Measurements from ENCODE around the gene GRM8. TPM values are rescaled to one million over a fixed set of nuclear protein-coding genes. Genes with fewer than 3 reads are reported as not detected.
A peak's percentile ranks its signal among the peaks of the same experiment; 100 is the strongest.

Gene GRM8
- total RNA-seq, 1 experiment from 2014 or later: 1.8 TPM

DNA sequence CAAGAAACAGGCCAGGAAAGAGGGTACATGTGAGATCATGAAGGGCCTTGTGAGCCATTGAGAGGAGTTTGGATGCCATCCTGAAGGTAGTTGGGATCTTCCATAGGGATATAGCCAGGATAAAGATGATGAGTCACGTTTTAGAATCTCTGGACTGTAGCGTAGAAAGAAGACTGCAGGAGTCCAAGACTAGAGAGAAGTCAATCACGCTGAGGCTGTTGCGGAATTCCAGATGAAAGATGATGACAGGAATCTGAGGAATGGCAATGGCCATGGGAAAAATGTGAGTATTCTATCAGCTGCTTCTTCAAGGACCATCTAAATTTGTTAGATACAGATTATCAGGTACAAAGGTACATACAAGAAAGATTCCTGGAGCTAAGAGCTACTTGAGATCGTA lies 711.3 kb downstream of the GRM8 start:
- Histone ChIP-seq H3K4me2 (ENCODE audit: insufficient read depth, insufficient read length, low read length) (no peak overlapping the region), H2BK12ac (ENCODE audit: insufficient read length, low read depth, low read length) (no peak overlapping the region), H3K4ac (ENCODE audit: low read depth, low read length) (no peak overlapping the region), H2AFZ (ENCODE audit: low read length) (no peak overlapping the region), H2AK5ac (ENCODE audit: insufficient read length, low read length) (no peak overlapping the region), H4K5ac (ENCODE audit: insufficient read length, low read depth, low read length) (no peak overlapping the region), H4K91ac (ENCODE audit: insufficient read length, low read depth, low read length) (no peak overlapping the region), H3K27ac (ENCODE audit: insufficient read length, low read depth, low read length) (no peak overlapping the region), H2BK5ac (ENCODE audit: insufficient read length, low read length) (no peak overlapping the region), H2BK15ac (ENCODE audit: low read depth, low read length) (no peak overlapping the region), H3K18ac (ENCODE audit: insufficient read length, low read depth, low read length) (no peak overlapping the region), H2BK20ac (ENCODE audit: low read depth, low read length, poor library complexity, severe bottlenecking) (no peak overlapping the region), H3K27me3 (ENCODE audit: insufficient read depth, low read length) (no peaks in the 10 kb centered on the region), H3K79me1 (ENCODE audit: insufficient read depth, low read depth, low read length, poor library complexity, severe bottlenecking) (no peaks in the 10 kb centered on the region), H3K14ac (ENCODE audit: insufficient read depth, low read length) (no peak overlapping the region), H3K9me3 (ENCODE audit: control insufficient read depth, low read depth, low read length) (no peaks in the 10 kb centered on the region), H3K23ac (ENCODE audit: insufficient read length, low read depth, low read length) (no peak overlapping the region), H2BK120ac (ENCODE audit: low read depth, low read length, poor library complexity, severe bottlenecking) (no peak overlapping the region), H3K79me2 (ENCODE audit: insufficient read depth, low read length) (no peaks in the 10 kb centered on the region), H3K4me1 (ENCODE audit: insufficient read depth, low read length) (no peaks in the 10 kb centered on the region), H3K9ac (ENCODE audit: extremely low read depth, insufficient read length, low read length) (no peak overlapping the region), H3T11ph (ENCODE audit: low read length) (no peak overlapping the region), H3K56ac (ENCODE audit: insufficient read length, low read depth, low read length) (no peak overlapping the region), H4K8ac (replicated peaks; ENCODE audit: insufficient read length, low read depth, low read length) (no peak overlapping the region), H3K23me2 (ENCODE audit: insufficient read length, low read depth, low read length, poor library complexity, severe bottlenecking) (no peaks in the 10 kb centered on the region), H4K20me1 (ENCODE audit: control insufficient read depth, insufficient read depth, insufficient read length) (no peaks in the 10 kb centered on the region)
- TF ChIP-seq, protein P1, sequence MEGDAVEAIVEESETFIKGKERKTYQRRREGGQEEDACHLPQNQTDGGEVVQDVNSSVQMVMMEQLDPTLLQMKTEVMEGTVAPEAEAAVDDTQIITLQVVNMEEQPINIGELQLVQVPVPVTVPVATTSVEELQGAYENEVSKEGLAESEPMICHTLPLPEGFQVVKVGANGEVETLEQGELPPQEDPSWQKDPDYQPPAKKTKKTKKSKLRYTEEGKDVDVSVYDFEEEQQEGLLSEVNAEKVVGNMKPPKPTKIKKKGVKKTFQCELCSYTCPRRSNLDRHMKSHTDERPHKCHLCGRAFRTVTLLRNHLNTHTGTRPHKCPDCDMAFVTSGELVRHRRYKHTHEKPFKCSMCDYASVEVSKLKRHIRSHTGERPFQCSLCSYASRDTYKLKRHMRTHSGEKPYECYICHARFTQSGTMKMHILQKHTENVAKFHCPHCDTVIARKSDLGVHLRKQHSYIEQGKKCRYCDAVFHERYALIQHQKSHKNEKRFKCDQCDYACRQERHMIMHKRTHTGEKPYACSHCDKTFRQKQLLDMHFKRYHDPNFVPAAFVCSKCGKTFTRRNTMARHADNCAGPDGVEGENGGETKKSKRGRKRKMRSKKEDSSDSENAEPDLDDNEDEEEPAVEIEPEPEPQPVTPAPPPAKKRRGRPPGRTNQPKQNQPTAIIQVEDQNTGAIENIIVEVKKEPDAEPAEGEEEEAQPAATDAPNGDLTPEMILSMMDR (conservative IDR thresholded peaks at IDR 0.05): no peak
- Mint-ChIP-seq H3K9me3 (no peaks in the 10 kb centered on the region; a peak in 1 of 5 replicates), H3K27ac (peak overlapping the region in 1 of 3 experiments; percentile 9; a peak in 1 of 7 replicates), H3K4me3 (no peak overlapping the region), H3K4me1 (no peaks in the 10 kb centered on the region), H3K36me3 (ENCODE audit: insufficient read depth in 1 of 3, low read depth in 3 of 3) (no peaks in the 10 kb centered on the region), H3K27me3 (ENCODE audit: low read depth) (no peaks in the 10 kb centered on the region)
- DNase-seq: no peak
- WGBS (ENCODE audit: extremely low coverage, insufficient read length, low lambda C conversion rate): no CpG with 5 or more reads among the region's 5 CpGs

Data from H9 (cell line).